COLO668 (cell line): ENCODE results near the gene CCDC34.
A peak's percentile ranks its signal among the peaks of the same experiment; 100 is the strongest.
"Not testable (repeated sequence)": the region's sequence is repeated elsewhere in the genome, so short reads cannot be mapped to it uniquely, and the experiment has no call there.

Source experiments
- DNase-seq: peaks from one replicate; lab custom pipeline; 2025; ENCODE audit not compliant: unreplicated experiment; lab: John Stamatoyannopoulos, UW

Gene CCDC34

GRCh38 chr11:27363576-27364117, 632 bp upstream of the CCDC34 start:
- no peak for DNase-seq

GRCh38 chr11:27361649-27362431, 1.2 kb downstream of the CCDC34 start:
- no peak for DNase-seq

- no peak for DNase-seq
Measured at GRCh38 chr11:27358296-27358695, 4.7 kb downstream of the CCDC34 start.

GRCh38 chr11:27357250-27357649, 5.8 kb downstream of the CCDC34 start:
- DNase-seq = peak; percentile 49

- no peak for DNase-seq
Measured at GRCh38 chr11:27356624-27357222, 6.3 kb downstream of the CCDC34 start.

- no peak for DNase-seq
Measured at GRCh38 chr11:27355575-27356104, 7.4 kb downstream of the CCDC34 start.

GRCh38 chr11:27354359-27354965, 8.6 kb downstream of the CCDC34 start:
- DNase-seq = no peak

- DNase-seq = no peak
Measured at GRCh38 chr11:27353593-27354358, 9.2 kb downstream of the CCDC34 start.

- DNase-seq = no peak
Measured at GRCh38 chr11:27352781-27353180, 10.2 kb downstream of the CCDC34 start.

GRCh38 chr11:27350511-27350910, 12.5 kb downstream of the CCDC34 start:
- no peak for DNase-seq

- no peak for DNase-seq
Measured at GRCh38 chr11:27349919-27350318, 13.1 kb downstream of the CCDC34 start.

GRCh38 chr11:27348340-27348873, 14.6 kb downstream of the CCDC34 start:
- DNase-seq = no peak

GRCh38 chr11:27347359-27348339, 15.4 kb downstream of the CCDC34 start:
- DNase-seq = peak; percentile 24

- DNase-seq = no peak
Measured at GRCh38 chr11:27339941-27340340, 23.1 kb downstream of the CCDC34 start.

GRCh38 chr11:27334764-27335163, 28.3 kb downstream of the CCDC34 start:
- DNase-seq = not testable (repeated sequence)

GRCh38 chr11:27331981-27332380, 31.0 kb downstream of the CCDC34 start:
- no peak for DNase-seq

GRCh38 chr11:27330633-27331270, 32.3 kb downstream of the CCDC34 start:
- DNase-seq = no peak

- no peak for DNase-seq
Measured at GRCh38 chr11:27329867-27330632, 33.0 kb downstream of the CCDC34 start.
